GM18519 (cell line): Measurements from ENCODE around the gene CNTNAP2.

ENCODE experiments used
- ATAC-seq: cut with Tn5 transposase; IDR thresholded peaks from one replicate; pipeline ENCODE4 v1.9.1; 2021; ENCODE audit warnings: mild to moderate bottlenecking, moderate library complexity; ENCODE audit not compliant: unreplicated experiment, low FRiP score

CNTNAP2 gene

DNA sequence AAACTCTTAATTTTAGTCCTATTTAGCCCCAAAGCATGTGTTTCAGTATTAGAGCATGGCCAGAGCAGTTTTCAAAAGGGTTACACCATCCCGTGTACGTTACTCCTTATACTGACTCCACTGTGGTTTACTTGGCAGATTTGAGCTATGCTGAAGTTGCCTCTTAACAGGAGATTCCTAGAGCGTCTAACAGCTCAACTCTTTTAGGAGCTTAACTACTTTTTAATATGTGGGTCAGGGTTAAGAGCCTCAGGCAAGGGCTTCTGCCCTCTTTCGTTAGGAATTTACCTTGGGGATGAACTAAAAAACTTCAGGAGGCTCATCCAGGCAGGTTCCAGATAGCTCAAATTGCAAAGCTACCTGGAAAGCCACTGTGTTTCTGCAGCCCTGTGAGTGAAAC lies 1799.2 kb downstream of the CNTNAP2 start:
- no peak for ATAC-seq

DNA sequence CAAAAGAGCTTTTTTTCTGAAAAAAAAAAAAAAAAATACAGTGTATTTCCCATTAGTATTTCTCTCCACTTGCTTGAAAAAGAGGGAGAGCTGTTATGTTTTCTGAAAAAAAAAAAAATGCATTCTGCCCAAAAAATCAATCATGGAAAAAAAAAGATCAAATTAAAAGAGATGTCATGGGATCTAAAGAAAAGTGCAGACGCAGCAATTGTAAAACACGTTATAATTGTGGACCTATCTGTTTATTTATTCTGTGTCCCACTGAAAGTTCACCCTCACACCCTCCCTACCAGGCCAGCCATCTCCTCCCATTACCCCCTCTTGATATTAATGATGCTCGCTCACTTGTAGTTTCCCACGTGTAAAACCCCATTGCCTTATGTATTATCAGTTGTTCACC lies 1800.0 kb downstream of the CNTNAP2 start:
- ATAC-seq, result no peak

DNA sequence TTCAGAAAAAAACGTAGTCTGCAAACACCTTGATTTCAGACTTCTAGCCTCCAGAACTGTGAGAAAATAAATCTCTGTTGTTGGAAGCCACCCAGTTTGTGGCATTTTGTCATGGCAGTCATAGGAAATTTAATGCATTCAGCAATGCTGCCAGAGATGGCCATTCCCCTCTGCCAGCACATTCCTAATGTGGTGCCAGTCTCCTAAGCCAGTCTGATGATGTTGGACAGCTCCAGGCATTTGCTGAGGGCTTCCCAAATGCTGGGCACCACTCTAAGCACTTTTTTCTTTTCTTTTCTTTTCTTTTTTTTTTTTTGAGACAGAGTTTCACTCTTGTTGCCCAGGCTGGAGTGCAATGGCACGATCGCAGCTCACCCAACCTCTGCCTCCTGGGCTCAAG lies 1807.2 kb downstream of the CNTNAP2 start:
- ATAC-seq, result no peak

DNA sequence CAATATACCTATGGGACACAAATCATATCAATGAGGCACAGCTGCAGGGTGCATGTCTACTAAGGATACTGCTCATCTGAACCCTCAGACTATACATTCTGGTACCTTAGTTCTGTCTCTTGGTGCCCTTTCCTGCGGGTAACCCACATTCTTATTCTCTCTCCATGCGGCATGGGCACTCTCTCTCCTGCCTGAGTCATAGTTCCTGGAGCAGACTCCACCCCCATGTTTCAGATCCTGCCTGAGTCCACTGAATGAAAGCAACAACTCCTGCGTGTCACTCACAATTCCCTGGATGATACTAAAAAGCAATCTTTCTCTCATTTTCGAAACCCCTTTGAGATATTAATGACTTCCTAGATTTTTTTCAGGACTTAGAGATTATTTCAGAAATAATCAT lies 1820.8 kb downstream of the CNTNAP2 start:
- ATAC-seq, result no peak

DNA sequence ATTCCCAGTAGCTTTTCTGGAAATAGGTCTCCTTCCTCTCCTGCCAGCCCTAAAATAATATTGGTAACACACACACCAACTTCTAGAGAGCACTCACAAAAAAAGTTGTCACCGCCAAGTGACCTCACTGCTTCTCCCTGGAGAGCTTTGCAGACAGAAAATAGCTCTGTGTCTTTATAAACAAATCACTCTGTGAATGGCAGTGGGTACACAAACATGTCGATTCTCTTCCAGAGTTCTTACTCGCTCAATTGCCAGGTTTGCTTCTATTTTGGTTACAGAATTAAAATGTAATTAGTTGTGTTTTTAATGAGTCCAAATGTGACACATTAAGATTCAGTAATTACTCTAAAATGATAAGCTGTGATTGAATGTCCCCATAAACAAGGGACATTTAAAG lies 1824.8 kb downstream of the CNTNAP2 start:
- ATAC-seq, result no peak

DNA sequence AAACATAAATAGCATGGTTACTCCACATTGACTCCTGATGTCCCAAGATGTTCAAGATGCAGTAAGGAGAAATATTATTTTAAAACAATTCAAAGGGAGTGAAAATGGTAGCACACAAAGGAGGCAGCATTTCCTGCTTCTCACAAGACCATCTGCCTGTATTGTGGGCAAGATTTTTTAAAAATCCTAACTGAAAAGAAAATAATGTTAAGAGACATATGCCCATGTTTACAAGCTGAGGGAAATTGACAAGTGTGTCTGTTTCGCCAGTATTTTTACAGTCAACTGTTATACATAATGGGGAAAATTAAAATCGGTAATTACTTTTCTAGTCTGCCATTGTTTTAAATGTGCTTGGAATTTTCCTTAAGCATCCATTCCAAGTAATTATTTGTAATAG lies 1827.7 kb downstream of the CNTNAP2 start:
- ATAC-seq, result no peak

DNA sequence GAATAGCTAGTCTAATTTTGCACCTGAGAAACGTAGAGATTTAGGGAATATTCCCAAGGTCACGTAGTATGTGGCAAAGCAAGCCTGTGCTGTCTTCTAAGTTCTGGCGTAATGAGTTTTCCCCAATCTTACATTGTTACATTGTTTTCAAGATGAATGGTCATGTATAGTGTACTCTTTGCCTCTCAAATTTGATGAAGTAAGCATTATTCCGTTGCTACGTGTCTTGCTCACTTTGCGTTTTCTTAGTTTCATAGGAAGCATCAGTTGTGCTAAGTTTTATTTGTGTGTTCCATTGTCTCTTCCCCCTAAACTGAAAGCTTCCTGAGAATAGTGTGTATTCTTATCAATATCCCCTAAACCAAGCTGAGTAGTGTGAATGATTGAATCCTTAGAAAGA lies 1836.3 kb downstream of the CNTNAP2 start:
- ATAC-seq, result no peak

DNA sequence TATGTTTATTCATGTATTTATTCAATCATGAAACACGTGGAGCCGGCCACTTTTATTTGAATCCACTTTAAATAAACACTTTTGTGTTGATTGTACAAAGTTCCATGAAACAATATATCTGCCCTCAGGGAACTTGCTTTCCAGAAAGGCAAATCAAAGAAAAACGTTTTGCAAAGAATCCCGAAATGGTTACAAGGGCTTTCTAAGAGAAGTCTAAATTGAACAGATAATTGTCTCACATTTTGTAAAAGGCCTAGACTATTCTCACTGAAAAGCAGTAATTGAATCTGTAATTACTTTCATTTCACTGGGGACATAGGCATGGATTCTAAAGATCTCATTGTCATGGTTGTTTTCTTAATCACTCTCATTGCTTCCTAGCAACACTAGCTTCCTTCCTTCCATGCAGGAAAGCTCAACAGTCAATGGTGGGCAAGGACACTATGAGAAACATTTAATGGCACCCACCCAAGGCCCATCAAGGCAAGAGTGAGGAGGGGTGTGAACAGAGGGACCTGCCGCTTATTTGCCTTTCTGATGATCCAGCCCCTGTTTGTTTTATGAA lies 1851.5 kb downstream of the CNTNAP2 start:
- ATAC-seq, result no peak

DNA sequence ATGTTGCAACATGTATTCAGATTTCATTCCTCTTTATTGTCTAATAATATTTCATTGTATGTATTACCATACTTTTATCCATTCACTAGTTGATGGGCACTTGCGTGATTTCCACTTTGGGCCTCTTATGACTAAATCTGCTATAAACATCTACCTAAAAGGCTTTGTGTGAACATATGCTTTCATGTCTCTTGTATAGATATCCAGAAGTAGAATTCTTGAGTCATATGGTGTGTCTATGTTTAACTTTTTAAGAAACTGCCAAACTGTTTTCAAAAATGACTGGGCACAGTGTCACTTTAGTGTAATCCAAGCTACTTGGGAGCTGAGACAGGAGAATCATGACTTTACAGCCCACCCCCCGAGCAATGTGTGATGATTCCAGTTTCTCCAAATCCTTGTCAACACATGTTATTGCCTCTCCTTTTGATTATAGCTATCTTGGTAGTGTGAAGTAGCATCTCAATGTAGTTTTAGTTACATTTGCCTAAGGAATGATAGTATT lies 1855.1 kb downstream of the CNTNAP2 start:
- ATAC-seq, result no peak

DNA sequence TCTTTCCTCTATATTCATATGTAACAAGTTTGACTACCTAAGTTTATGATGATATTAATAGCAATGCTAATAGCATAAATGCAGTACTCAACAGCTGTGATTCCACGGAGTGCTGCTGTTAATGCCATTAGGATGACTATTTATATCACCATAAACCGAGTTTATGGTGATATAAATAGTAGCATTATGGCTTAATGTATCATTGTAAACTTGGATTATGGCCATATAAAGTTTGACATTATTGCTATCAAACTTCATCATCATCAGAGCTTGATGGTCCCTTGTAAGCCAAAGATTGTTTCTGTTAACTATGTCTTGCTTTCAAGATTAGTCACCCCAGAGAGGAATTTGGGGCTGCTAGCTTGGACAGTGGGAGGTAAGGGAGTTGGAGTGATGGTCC lies 1861.6 kb downstream of the CNTNAP2 start:
- ATAC-seq, result no peak

DNA sequence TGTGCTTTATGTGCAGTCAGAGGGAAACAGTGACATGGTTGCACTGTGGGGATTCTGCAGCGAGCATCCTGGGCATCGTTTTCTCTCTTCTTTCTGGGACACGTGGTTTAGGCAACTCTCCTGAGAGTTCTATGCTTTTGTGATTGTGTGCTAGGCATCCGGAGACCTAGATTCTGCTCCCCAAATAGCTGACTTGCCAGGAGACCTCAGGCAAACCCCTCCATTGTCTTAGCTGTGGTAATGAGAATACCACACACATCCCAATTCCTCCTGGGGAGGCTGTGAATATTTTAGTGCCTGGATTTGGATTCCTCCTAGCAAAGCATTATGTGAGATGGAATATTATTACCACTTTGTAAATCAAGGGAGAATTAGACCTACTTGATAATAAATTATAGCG lies 1862.0 kb downstream of the CNTNAP2 start:
- ATAC-seq, result no peak

DNA sequence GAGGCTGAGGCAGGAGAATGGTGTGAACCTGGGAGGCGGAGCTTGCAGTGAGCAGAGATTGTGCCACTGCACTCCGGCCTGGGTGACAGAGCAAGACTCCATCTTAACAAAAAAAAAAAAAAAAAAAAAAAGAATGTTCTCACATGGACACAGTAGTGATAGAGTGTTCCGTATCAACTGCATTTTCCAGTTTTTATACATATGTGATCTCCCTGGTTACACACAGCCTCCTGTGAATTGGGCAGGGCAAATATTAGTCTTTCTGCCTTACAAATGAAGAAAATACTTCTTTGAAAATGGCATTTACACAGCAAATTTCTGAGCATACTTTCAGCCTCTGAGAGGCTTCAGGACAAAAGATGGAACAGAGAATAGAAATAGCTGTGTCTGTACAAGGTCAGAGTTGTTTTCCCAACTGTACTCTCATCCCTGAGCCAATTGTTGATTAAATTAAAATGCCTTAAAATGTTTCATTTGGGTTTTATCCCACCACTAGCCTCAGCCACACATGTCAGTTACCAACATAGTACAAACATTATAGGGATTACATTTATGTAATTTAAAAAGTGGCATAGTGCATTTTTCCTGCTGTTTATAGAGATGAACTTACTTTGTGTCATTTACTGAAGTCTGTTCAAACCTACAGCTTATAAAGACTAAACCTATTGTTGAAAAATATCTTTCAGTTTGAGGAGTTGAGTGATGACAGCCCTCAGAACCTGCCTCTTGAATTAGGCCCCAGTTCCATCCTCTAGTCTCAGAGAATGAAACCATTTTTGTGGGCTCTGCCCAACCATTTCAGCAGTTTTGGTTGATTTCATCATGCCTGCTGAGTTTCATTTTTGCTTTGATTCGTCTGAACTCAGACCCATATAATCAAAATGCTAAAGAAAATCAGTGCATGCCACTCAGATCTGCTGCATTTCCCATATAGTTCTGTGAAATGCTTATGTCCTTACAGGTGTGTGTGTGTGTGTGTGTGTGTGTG lies 1864.5 kb downstream of the CNTNAP2 start:
- ATAC-seq, result peak; percentile 96

DNA sequence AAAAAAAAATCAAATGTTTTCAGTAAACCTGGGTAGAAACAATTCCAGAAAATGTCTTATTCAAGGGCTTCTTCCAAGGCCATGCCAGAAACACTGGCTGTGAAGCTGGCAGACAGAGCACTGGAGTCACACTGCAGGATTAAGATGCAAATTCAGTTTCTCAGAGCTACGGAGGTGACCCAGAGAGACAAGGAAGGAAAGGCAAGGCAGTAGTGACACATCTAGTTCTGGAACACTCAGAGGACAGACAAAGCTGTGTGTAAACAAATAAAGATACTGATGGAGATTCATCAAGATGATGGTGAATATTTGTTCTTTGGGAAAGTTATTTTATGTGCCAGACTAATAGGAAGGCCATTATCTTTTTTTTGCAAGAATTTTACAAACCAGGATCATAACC lies 1865.7 kb downstream of the CNTNAP2 start:
- no peak for ATAC-seq

DNA sequence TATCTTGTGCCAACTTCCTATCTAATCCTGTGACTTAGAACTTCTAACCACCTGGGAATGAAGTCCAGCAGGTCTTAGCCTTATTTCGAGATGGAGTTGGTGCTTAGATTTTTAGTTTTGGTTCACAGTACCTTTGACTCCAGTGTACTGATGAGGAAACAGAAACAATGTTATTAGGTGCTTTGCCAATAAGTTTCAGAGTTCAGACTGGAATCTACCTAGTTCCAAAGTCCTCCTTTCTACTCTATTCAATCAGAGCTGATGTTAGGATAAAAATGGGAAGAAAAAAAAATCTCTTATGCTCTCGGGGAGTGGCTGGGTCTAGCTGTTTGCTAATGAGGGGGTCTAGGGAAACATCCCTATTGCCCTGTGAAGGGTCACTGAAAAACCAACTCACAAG lies 1867.7 kb downstream of the CNTNAP2 start:
- ATAC-seq, result no peak

DNA sequence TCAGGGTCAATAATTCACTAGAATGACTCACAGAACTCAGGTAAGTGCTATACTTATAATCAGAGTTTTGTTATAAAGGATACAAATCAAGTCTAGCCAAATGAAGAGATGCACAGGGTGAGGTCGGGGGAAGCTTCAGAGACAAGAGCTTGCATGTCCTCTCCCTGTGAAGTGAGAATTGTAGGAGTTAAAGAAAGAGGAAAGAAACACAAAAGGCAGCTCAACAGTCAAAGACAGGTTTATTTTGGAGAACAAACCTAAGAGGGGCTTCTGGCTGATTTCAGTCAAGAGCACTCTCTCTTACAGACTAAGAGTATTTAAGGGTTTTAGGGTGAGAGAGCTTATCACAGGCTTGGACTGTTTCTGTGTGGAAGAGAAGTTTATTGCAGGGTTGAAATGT lies 1873.5 kb downstream of the CNTNAP2 start:
- ATAC-seq, result no peak

DNA sequence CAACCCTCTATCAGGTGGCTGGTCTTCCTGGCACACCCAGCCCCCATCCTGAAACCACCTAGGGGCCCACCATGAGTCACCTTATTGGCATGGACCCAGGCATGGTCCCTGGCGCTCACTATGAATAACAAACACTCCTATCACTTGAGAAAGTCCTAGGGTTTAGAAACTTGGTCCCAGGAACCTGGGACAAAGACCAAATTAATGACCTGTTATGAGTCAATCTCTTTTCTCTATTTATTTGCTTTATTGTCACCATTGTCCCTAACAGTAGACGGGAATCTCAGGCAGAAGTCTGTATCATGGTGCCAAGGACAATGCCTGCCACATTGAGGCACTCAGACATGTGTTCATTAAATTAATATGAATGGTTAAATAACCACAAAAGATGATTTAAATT lies 1874.3 kb downstream of the CNTNAP2 start:
- ATAC-seq, result no peak

DNA sequence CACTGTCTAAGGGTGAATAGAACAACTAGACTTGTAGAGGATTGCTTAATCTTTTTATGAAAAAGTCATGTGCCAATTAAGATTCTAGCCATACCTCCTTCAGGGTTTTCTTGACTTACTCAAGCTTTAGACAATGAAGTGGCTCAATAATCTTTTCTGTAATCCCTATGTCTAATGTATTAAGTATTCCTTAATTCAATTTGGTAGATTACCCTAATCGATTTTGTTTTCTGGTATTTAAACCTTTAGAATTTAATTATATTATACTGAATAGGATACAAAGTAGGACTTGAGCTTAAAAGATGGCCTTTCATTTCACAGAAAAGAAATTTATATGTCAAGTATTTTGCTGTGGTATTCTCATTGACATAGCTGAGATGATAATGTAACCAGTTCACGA lies 1876.1 kb downstream of the CNTNAP2 start:
- no peak for ATAC-seq

DNA sequence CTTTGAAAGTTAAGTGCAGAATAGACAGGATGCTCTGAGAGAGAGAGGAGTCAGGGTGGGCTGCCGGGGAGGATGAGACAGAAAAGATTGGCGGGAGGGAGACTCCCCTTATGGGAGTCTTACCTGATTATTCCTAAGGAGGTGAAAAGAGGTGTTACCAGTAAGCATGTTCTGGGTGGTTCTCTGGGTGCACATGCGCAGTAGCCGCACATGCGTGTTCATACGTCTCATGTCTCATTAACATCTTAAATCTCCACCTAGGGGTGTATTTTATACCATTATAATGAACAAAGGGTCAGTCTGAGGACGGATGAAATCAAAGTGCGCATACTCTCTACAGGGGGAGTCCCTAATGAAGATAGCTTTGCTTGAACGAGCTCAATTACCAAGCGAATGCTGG lies 1881.0 kb downstream of the CNTNAP2 start:
- no peak for ATAC-seq

DNA sequence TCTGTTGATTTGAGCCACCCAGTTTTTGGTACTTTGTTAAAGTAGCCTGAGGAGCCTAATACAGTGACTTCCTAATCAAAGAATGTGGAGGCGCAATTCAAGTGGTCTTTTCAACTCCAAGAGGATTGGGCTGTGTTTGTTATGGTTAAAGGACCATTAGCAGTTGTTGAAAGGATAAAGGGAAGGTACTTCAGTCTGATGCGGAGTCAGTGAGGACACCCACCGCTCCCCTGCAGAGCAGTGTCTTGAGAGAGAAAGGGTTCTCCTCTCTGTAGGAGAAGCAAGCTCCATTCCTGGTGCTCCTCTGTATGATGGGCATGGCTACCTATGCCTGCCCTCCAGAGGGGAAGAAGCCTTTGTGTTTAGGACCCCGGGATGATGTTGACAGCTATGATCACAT lies 1883.4 kb downstream of the CNTNAP2 start:
- no peak for ATAC-seq

DNA sequence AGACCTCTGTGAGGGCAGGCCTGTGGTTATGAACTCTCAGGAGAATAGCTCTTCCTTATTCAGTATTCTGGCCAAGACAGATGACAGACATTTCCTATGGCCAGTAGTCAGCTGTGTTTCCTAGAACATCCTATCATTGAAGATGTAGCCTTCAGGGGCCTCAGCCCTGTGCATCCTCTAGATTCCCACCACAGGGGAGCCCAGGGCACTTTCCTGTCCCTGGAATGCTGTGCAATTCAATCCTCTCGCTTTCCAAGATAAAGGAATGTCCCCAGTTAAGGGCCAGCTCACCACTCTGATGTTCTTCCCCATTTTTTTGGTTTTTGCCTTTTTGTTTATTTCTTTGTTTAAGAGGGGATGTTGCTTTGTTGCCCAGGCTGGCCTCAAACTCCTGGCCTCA lies 1895.2 kb downstream of the CNTNAP2 start:
- no peak for ATAC-seq

DNA sequence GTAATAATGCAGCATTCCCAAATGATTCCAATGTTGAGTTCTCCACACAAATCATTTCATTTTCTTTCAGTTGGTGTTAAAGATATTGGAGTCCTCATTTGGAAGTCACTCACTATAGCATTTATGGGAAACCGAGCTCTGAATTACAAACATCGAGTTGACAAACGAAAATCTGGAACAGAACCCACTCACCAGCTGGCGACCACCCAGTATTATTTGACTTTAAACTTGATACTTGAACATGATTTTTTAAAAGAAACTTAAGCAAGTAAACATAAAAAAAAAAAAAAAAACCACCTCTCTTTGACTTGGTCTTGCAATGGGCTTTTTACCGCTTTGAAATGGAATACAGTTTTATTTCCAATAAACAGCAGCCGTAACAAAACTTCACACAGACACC lies 1897.4 kb downstream of the CNTNAP2 start:
- no peak for ATAC-seq

DNA sequence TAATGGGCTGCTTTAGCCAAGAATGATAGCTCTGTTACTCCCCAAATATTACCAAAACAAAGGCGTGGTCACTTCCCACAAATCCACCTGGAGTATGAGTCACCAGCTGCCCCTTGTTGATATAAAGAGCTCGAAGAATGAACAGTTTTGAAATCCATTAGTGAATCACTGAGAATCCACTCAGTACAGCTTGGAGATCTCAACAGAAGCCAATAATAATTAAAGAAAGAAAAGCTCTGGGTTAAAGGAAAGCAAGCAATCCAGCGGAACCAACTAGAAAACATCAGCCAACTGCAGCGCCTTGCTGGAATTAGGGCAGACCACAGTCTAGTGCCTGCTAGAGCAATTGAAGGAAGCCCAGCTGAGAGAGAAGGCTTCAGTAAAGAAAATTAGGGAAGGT lies 1897.9 kb downstream of the CNTNAP2 start:
- ATAC-seq, result no peak
